ENCODE data around the gene WDR90. TPM values are rescaled to one million over a fixed set of nuclear protein-coding genes. Genes with fewer than 3 reads are reported as not detected.

Gene WDR90
- total and polyA plus RNA-seq, 2 of the 13 experiments (the other 11 are each of a cell fraction or from before 2014, with no cell fraction given) = 14.9 to 28.9 TPM

DNA sequence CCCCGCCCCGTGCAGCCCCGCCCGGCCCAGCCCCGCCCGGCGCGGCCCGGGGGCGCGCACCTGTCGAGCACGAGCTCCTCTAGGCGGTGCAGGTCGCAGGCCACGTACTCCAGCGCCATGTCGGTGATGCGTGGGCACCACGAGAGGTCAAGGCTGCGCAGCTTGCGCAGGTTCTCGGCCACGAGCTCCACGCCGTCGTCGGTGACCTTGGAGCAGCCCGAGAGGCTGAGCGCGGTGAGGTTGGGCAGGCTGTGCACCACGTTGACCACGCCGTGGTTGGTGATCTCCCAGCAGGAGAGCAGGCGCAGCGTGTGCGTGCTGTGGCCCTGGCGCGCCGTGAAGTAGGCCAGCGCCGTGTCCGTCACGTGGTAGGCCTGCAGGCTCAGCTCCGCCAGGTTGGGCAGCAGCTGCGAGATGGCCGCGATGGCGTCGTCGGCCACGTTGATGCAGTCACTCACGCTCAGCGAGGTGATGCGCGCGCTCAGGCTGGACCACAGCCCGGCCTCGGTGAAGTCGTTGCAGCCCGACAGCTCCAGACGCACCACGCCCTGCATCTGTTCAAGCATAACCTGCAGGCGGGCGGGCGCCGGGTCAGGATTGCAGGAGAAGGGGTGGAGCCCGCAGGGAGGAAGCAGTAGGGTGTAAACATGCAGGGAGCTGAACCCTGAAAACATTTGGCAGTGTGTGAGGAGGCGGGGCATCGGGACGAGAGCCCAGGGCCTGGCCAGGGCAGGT lies 46.4 kb downstream of the WDR90 start (continued):
- TF ChIP-seq, protein P1, sequence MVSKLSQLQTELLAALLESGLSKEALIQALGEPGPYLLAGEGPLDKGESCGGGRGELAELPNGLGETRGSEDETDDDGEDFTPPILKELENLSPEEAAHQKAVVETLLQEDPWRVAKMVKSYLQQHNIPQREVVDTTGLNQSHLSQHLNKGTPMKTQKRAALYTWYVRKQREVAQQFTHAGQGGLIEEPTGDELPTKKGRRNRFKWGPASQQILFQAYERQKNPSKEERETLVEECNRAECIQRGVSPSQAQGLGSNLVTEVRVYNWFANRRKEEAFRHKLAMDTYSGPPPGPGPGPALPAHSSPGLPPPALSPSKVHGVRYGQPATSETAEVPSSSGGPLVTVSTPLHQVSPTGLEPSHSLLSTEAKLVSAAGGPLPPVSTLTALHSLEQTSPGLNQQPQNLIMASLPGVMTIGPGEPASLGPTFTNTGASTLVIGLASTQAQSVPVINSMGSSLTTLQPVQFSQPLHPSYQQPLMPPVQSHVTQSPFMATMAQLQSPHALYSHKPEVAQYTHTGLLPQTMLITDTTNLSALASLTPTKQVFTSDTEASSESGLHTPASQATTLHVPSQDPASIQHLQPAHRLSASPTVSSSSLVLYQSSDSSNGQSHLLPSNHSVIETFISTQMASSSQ (IDR thresholded peaks at IDR 0.05; ENCODE audit: low read depth) = no peak
- TF ChIP-seq, protein P1 (CRISPR knock-in tag; IDR thresholded peaks at IDR 0.05; ENCODE audit: borderline replicate concordance) = no peak
- TF ChIP-seq ZSCAN25 (CRISPR knock-in tag; IDR thresholded peaks at IDR 0.05) = no peak
- TF ChIP-seq ZKSCAN8 (CRISPR knock-in tag; IDR thresholded peaks at IDR 0.05; ENCODE audit: borderline replicate concordance) = no peak
- peak; percentile 35; the same call in 1 of the 2 replicates for TF ChIP-seq NCOA1 (CRISPR knock-in tag; IDR thresholded peaks at IDR 0.05)
- 0 out of 2 replicates have a peak, but pooled peaks have one; percentile 78 for TF ChIP-seq CHCHD3 (CRISPR knock-in tag; IDR thresholded peaks at IDR 0.05)
- TF ChIP-seq KDM3A (CRISPR knock-in tag; IDR thresholded peaks at IDR 0.05; ENCODE audit: low read depth) = peak; percentile 75; the same call in 1 of the 2 replicates
- TF ChIP-seq, protein P2, sequence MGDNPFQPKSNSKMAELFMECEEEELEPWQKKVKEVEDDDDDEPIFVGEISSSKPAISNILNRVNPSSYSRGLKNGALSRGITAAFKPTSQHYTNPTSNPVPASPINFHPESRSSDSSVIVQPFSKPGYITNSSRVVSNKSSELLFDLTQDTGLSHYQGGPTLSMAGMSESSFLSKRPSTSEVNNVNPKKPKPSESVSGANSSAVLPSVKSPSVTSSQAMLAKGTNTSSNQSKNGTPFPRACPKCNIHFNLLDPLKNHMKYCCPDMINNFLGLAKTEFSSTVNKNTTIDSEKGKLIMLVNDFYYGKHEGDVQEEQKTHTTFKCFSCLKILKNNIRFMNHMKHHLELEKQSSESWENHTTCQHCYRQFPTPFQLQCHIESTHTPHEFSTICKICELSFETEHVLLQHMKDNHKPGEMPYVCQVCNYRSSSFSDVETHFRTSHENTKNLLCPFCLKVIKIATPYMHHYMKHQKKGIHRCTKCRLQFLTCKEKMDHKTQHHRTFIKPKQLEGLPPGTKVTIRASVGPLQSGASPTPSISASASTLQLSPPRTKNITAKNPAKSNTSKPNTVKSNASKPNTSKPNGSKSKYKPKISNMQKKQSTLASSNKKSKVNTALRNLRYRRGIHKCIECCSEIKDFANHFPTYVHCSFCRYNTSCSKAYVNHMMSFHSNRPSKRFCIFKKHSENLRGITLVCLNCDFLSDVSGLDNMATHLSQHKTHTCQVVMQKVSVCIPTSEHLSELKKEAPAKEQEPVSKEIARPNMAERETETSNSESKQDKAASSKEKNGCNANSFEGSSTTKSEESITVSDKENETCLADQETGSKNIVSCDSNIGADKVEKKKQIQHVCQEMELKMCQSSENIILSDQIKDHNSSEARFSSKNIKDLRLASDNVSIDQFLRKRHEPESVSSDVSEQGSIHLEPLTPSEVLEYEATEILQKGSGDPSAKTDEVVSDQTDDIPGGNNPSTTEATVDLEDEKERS (CRISPR knock-in tag; IDR thresholded peaks at IDR 0.05) = peak; percentile 65
- TF ChIP-seq SP4 (CRISPR knock-in tag; IDR thresholded peaks at IDR 0.05) = no peak
- no peak for TF ChIP-seq ELF4 (CRISPR knock-in tag; IDR thresholded peaks at IDR 0.05; ENCODE audit: borderline replicate concordance)
- no peak for TF ChIP-seq HMGA1 (CRISPR knock-in tag; conservative IDR thresholded peaks at IDR 0.05)
- TF ChIP-seq, protein P3, sequence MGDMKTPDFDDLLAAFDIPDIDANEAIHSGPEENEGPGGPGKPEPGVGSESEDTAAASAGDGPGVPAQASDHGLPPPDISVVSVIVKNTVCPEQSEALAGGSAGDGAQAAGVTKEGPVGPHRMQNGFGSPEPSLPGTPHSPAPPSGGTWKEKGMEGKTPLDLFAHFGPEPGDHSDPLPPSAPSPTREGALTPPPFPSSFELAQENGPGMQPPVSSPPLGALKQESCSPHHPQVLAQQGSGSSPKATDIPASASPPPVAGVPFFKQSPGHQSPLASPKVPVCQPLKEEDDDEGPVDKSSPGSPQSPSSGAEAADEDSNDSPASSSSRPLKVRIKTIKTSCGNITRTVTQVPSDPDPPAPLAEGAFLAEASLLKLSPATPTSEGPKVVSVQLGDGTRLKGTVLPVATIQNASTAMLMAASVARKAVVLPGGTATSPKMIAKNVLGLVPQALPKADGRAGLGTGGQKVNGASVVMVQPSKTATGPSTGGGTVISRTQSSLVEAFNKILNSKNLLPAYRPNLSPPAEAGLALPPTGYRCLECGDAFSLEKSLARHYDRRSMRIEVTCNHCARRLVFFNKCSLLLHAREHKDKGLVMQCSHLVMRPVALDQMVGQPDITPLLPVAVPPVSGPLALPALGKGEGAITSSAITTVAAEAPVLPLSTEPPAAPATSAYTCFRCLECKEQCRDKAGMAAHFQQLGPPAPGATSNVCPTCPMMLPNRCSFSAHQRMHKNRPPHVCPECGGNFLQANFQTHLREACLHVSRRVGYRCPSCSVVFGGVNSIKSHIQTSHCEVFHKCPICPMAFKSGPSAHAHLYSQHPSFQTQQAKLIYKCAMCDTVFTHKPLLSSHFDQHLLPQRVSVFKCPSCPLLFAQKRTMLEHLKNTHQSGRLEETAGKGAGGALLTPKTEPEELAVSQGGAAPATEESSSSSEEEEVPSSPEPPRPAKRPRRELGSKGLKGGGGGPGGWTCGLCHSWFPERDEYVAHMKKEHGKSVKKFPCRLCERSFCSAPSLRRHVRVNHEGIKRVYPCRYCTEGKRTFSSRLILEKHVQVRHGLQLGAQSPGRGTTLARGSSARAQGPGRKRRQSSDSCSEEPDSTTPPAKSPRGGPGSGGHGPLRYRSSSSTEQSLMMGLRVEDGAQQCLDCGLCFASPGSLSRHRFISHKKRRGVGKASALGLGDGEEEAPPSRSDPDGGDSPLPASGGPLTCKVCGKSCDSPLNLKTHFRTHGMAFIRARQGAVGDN (CRISPR knock-in tag; IDR thresholded peaks at IDR 0.05) = peak; percentile 97
- peak; percentile 15 for TF ChIP-seq YY1 (IDR thresholded peaks at IDR 0.05; ENCODE audit: insufficient read depth, insufficient replicate concordance, low read depth, low read length)
- TF ChIP-seq ZFX (CRISPR knock-in tag; IDR thresholded peaks at IDR 0.05; ENCODE audit: low read depth) = peak; percentile 79
- TF ChIP-seq ZNF143 (CRISPR knock-in tag; IDR thresholded peaks at IDR 0.05) = 0 out of 2 replicates have a peak, but pooled peaks have one; percentile 26
- 0 out of 2 replicates have a peak, but pooled peaks have one; percentile 36 for TF ChIP-seq ZSCAN31 (CRISPR knock-in tag; IDR thresholded peaks at IDR 0.05; ENCODE audit: low read depth)
- TF ChIP-seq, protein P4, sequence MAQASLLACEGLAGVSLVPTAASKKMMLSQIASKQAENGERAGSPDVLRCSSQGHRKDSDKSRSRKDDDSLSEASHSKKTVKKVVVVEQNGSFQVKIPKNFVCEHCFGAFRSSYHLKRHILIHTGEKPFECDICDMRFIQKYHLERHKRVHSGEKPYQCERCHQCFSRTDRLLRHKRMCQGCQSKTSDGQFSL (CRISPR knock-in tag; IDR thresholded peaks at IDR 0.05) = no peak
